Endodermal cell (in vitro differentiated cells): ENCODE measurements around the gene MXD3. TPM values are rescaled to one million over a fixed set of nuclear protein-coding genes. Genes with fewer than 3 reads are reported as not detected.

ENCODE experiments used
- DNase-seq: peaks from one replicate; pipeline ENCODE4 v3.0.0-alpha.2; 2017
- H3K27ac ChIP-seq: 2 replicates; pipeline ENCODE4 v1.5.1; 2013; ENCODE audit warnings: mild to moderate bottlenecking, low read depth, low read length, moderate library complexity
- H3K27me3 ChIP-seq: 2 replicates; pipeline ENCODE4 v1.6.1; 2013; ENCODE audit warnings: mild to moderate bottlenecking, low read length, moderate library complexity; ENCODE audit not compliant: insufficient read depth, control insufficient read depth, poor library complexity, severe bottlenecking
- H3K36me3 ChIP-seq: 2 replicates; pipeline ENCODE4 v1.7.0; 2013; ENCODE audit warnings: mild to moderate bottlenecking, low read length, moderate library complexity; ENCODE audit not compliant: control insufficient read depth, insufficient read depth
- H3K4me1 ChIP-seq: one replicate; pipeline ENCODE4 v1.7.0; 2013; ENCODE audit warnings: low read length; ENCODE audit not compliant: control insufficient read depth, insufficient read depth
- H3K4me3 ChIP-seq: 2 replicates; pipeline ENCODE4 v1.5.1; 2013; ENCODE audit warnings: mild to moderate bottlenecking, low read length, moderate library complexity
- H3K9ac ChIP-seq: 2 replicates; pipeline ENCODE4 v1.6.1; 2013; ENCODE audit warnings: mild to moderate bottlenecking, low read length, moderate library complexity; ENCODE audit not compliant: poor library complexity, severe bottlenecking; ENCODE audit errors: extremely low read depth
- H3K9me3 ChIP-seq: 2 replicates; pipeline ENCODE4 v1.6.1; 2013; ENCODE audit warnings: mild to moderate bottlenecking, low read length, moderate library complexity; ENCODE audit not compliant: control insufficient read depth
- H3K27ac Mint-ChIP-seq: 2 replicates; pipeline ENCODE4 v1.8.0; 2020; ENCODE audit warnings: mixed read lengths
- H3K27me3 Mint-ChIP-seq: 2 replicates; pipeline ENCODE4 v1.8.0; 2021; ENCODE audit warnings: mild to moderate bottlenecking, mixed read lengths; ENCODE audit not compliant: insufficient read depth
- H3K36me3 Mint-ChIP-seq: 2 replicates; pipeline ENCODE4 v1.8.0; 2020; ENCODE audit warnings: low read depth, mixed read lengths
- H3K4me1 Mint-ChIP-seq: 2 replicates; pipeline ENCODE4 v1.8.0; 2020; ENCODE audit warnings: mixed read lengths
- H3K4me3 Mint-ChIP-seq: 2 replicates; pipeline ENCODE4 v1.8.0; 2020; ENCODE audit warnings: mild to moderate bottlenecking, moderate library complexity, mixed read lengths
- H3K9me3 Mint-ChIP-seq: 2 replicates; pipeline ENCODE4 v1.8.0; 2020; ENCODE audit warnings: mild to moderate bottlenecking, mixed read lengths
- CTCF ChIP-seq: fragments of 200-600 bp; sonication (generic); conservative IDR thresholded peaks from 2 replicates; pipeline ENCODE4 v1.5.0; 2021; ENCODE audit warnings: antibody characterized with exemption, mild to moderate bottlenecking
- WGBS, 2 experiments: methylation state at CpG; one replicate each; pipeline versions ENCODE4 v1.1.5 to v1.1.7; 2013; ENCODE audit warnings: missing lambda C conversion rate in 2 of 2, mixed read lengths in 1 of 2; ENCODE audit not compliant: insufficient coverage in 1 of 2, insufficient read length in 1 of 2; 5-methylcytosine and 5-hydroxymethylcytosine counted together
- total RNA-seq, 2 donors: library from RNA; stranded (reverse); fragmentation: NEBNext Ultra II Directional in 1 of 2; extraction: Animal tissue kit (Norgen Biotek cat#: 25700) in 1 of 2; gene quantifications; 2 replicates in 1 of 2; 3 replicates in 1 of 2; pipeline ENCODE4 v1.2.1, GENCODE V29; 2021

Gene MXD3
- total RNA-seq, 2 donors from 2014 or later = 14.2 to 20.4 TPM

DNA sequence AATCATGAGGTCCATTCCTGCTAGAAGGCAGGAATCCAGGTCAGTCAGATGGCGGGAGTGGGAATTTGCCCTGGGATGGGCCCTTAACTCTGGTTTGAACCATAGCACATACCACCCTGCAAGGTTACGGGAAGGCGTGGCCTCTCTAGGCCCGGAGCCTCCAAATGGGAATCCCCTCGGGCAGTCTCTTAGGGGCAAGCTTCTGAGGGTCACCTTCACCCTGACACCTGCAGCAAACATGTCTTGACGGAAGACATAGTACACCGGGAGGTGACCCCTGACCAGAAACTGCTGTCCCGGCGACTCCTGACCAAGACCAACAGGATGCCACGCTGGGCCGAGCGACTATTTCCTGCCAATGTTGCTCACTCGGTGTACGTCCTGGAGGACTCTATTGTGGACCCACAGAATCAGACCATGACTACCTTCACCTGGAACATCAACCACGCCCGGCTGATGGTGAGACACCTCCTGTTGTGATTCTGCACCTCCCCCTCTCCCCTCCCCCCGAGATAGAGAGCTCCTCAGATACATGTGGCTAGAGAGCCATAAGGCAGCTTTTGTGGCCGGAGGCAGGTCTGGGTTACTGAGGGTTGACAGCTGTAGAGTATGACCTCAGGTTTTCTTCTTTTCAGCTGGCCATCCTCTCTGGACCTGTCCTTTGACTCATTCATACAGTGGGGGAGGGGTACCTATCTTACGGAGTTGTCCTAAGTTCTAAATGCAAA, 7.1 kb downstream of the MXD3 start:
- Histone ChIP-seq H3K9me3 (no peaks in the 10 kb centered on the region), H3K27me3 (no peaks in the 10 kb centered on the region), H3K4me1 (peaks cover 20% of the 10 kb centered on the region), H3K36me3 (peaks cover 47% of the 10 kb centered on the region), H3K9ac (peak overlapping the region; percentile 91), H3K4me3 (peak overlapping the region; percentile 99), H3K27ac (no peak overlapping the region)
- Mint-ChIP-seq H3K27me3 (no peaks in the 10 kb centered on the region), H3K9me3 (no peaks in the 10 kb centered on the region), H3K4me1 (peaks cover 30% of the 10 kb centered on the region), H3K4me3 (peak overlapping the region; percentile 81), H3K27ac (peak overlapping the region; percentile 88), H3K36me3 (peaks cover 32% of the 10 kb centered on the region)
- no peak for DNase-seq
- TF ChIP-seq CTCF = no peak
- 42 to 59% methylated on average over 5 to 19 of the region's 19 CpGs for WGBS, 2 experiments

DNA sequence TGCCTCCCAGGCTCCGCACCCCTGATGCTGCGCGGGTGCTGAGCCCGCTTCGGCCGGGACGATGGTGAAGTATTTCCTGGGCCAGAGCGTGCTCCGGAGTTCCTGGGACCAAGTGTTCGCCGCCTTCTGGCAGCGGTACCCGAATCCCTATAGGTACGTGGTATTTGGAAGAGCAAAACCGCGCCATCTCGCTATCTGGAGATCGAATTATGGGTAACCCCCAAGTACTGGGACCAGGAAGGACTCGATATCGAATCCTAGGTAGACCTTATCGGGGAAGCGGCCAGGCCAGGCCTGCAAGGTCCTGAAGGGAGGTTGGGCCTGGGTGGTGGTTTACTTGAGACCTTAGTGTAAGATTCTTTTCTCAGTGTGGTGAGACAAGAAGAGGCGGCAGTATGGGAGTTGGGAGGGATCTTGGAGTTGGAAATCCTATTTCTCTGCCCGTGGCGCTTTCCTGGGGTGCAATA, 7.7 kb downstream of the MXD3 start:
- Histone ChIP-seq H3K36me3 (peaks cover 53% of the 10 kb centered on the region), H3K4me3 (peak overlapping the region; percentile 99), H3K27me3 (no peaks in the 10 kb centered on the region), H3K9me3 (no peaks in the 10 kb centered on the region), H3K4me1 (peaks cover 20% of the 10 kb centered on the region), H3K27ac (no peak overlapping the region), H3K9ac (peak overlapping the region; percentile 91)
- H3K27me3 Mint-ChIP-seq = no peaks in the 10 kb centered on the region
- TF ChIP-seq CTCF = no peak
- H3K4me3 Mint-ChIP-seq = peak overlapping the region; percentile 81
- H3K36me3 Mint-ChIP-seq = peaks cover 28% of the 10 kb centered on the region
- H3K27ac Mint-ChIP-seq = peak overlapping the region; percentile 88
- no peaks in the 10 kb centered on the region for H3K9me3 Mint-ChIP-seq
- peaks cover 36% of the 10 kb centered on the region for H3K4me1 Mint-ChIP-seq
- DNase-seq = no peak
- WGBS, 2 experiments = 0 to 2% methylated on average over 22 to 25 of the region's 25 CpGs

DNA sequence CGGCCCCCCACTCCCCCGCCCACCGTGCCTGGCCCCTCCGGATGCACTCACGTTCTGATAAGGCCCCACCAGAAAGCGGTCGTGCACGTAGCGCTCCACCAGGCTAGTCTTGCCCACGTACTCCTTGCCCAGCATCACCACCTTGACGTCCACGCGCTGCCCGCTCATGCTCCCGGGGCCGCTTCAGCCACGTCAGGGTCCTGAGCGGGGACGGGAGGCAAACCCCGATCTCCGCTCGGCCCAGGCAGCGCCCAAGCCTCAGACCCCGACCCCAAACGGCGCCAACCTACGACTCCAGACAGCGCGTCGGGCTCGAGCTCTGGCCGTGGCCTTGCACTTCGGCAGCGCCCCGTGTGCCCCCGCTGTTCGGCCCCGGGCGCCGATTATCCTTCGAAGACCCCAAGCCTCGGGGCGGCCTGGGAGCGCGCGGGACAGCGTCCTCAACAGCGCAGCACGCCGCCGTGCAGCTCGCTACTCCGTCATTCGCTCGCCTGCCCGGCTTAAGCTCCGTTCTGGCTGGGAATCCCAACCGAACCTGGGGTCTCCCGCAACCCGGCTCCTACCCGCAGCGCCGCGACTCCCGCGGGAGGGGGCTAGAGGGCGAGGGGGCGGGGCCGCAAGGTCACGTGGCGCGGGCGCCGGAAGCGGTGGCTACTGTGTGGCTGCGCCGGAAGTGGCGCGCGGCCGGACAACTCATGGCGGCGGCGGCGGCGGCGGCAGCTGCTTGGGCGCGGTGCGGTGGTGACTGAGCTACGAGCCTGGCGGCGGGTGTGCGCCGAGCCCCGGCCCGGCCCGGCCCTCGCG, 8.4 kb downstream of the MXD3 start, which contains the start of the genes PRELID1 and RAB24:
Gene PRELID1 (plus strand): TSS at position 679 of the 804 bp plus-strand sequence. CDS start 187 bp downstream, outside the sequence.
Gene RAB24 (minus strand): TSS at position 599 of the 804 bp plus-strand sequence. CDS start 431 bp downstream, at position 168.
- WGBS, 2 experiments = 0% methylated on average over 58 to 100 of the region's 100 CpGs
- Histone ChIP-seq H3K4me1 (peaks cover 20% of the 10 kb centered on the region), H3K9ac (peak within 1 kb of the TSS; percentile 91), H3K4me3 (peak within 1 kb of the TSS; percentile 99), H3K27me3 (no peaks in the 10 kb centered on the region), H3K27ac (no peak within 1 kb of the TSS), H3K36me3 (peaks cover 55% of the 10 kb centered on the region), H3K9me3 (no peaks in the 10 kb centered on the region)
- Mint-ChIP-seq H3K36me3 (peaks cover 29% of the 10 kb centered on the region), H3K4me1 (peaks cover 40% of the 10 kb centered on the region), H3K27me3 (no peaks in the 10 kb centered on the region), H3K27ac (peak within 1 kb of the TSS; percentile 94), H3K9me3 (no peaks in the 10 kb centered on the region), H3K4me3 (peak within 1 kb of the TSS; percentile 81)
- TF ChIP-seq CTCF = peak; percentile 49
- DNase-seq = peak; percentile 96
